ENCODE results near the gene RABGAP1L.
"Not testable (repeated sequence)": the region's sequence is repeated elsewhere in the genome, so short reads cannot be mapped to it uniquely, and the experiment has no call there.

Gene RABGAP1L

GRCh38 chr1:174637487-174637886, 478.2 kb downstream of the RABGAP1L start:
- no peak for TF ChIP-seq CTCF (IDR thresholded peaks at IDR 0.05; ENCODE audit: low read depth, low read length, missing control alignments)
- DNase-seq (ENCODE audit: extremely low read depth, low read depth) = no peak
- H3K4me3 ChIP-seq (replicated peaks; ENCODE audit: low read depth, low read length) = no peak overlapping the region

DNA sequence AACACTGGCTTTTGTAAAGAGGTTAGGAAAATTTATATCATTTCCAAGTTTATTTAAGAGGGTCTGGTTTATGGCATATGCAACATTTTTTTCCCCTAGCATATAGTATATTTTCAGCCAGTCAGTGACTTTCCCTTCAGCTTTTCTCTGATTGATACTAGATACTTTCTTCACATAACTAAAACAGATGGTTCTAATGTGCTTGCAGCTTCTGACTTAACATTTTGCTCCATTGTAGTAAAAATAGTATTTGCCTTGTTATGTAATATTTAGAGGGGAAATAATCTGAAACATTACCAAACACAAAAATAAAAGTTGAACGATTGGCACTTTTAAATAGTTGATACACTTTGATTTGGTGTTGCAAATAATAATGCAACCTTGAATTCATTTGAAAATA, 480.1 kb downstream of the RABGAP1L start:
- no peak overlapping the region for H3K4me3 ChIP-seq (replicated peaks; ENCODE audit: low read depth, low read length)
- DNase-seq (ENCODE audit: extremely low read depth, low read depth) = no peak
- TF ChIP-seq CTCF (IDR thresholded peaks at IDR 0.05; ENCODE audit: low read depth, low read length, missing control alignments) = no peak

- no peak overlapping the region for H3K4me3 ChIP-seq (replicated peaks; ENCODE audit: low read depth, low read length)
- no peak for DNase-seq (ENCODE audit: extremely low read depth, low read depth)
- TF ChIP-seq CTCF (IDR thresholded peaks at IDR 0.05; ENCODE audit: low read depth, low read length, missing control alignments) = no peak
These were observed 481.5 kb downstream of the RABGAP1L start for GRCh38 chr1:174640783-174641182.

DNA sequence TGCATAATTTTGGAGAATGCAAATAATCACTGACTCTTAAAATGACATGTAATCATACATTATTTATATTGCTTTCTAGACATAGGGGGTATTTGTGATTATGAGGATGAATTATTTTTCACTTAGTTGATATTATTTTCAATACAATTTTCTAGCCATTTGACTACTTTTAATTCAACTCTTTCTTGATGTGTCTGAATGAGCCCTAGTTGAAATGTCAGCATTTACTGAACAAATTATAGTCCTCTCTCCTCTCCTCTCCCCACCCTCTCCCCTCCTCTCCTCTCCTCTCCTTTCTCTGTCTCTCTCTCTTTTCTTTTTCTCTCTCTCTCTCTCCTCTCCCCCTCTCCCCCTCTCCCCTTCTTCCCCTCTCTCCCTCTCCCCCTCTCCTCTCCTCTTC, 483.1 kb downstream of the RABGAP1L start:
- no peak overlapping the region for H3K4me3 ChIP-seq (replicated peaks; ENCODE audit: low read depth, low read length)
- no peak for DNase-seq (ENCODE audit: extremely low read depth, low read depth)
- TF ChIP-seq CTCF (IDR thresholded peaks at IDR 0.05; ENCODE audit: low read depth, low read length, missing control alignments) = no peak

DNA sequence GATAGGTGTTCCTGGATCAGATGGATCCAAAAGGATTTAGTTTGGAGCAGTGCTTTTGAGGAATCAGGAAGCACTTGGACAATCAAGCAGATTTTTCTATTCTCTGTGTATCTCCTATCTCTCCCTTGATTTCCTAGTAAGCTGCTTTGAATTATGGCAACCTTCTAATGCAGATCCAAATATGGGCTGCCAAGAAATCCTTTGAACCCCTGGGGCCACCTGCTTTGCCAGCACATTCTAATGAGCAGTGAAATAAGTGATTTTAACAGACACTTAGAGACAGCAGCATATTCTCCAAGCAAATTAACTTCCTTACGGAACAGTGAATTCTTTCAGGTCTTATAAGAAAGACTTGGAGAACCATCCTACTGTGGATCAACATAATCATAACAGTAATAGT, 483.9 kb downstream of the RABGAP1L start:
- no peak overlapping the region for H3K4me3 ChIP-seq (replicated peaks; ENCODE audit: low read depth, low read length)
- no peak for DNase-seq (ENCODE audit: extremely low read depth, low read depth)
- no peak for TF ChIP-seq CTCF (IDR thresholded peaks at IDR 0.05; ENCODE audit: low read depth, low read length, missing control alignments)

GRCh38 chr1:174649572-174649971, 490.3 kb downstream of the RABGAP1L start:
- not testable (repeated sequence) for H3K4me3 ChIP-seq (replicated peaks; ENCODE audit: low read depth, low read length); DNase-seq (ENCODE audit: extremely low read depth, low read depth)

DNA sequence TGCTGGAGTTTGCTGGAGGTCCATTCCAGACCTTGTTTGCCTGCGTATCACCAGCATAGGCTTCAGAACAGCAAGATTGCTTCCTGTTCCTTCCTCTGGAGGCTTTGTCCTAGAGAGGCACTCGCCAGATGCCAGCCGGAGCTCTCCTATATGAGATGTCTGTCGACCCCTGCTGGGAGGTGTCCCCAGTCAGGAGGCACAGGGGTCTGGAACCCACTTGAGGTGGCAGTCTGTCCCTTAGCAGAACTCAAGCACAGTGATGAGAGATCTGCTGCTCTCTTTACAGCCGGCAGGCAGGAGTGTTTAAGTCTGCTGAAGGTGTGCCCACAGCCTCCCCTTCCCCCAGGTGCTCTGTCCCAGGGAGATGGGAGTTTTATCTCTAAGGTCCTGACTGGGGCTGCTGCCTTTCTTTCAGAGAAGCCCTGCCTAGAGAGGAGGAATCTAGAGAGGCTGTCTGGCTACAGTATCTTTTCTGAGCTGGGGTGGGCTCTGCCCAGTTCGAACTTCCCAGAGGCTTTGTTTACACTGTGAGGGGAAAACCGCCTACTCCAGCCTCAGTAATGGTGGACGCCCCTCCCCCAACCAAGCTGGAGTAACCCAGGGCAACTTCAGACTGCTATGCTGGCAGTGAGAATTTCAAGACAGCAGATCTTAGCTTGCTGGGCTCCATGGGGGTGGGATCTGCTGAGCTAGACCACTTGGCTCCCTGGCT, 493.4 kb downstream of the RABGAP1L start:
- no peak for TF ChIP-seq CTCF (IDR thresholded peaks at IDR 0.05; ENCODE audit: low read depth, low read length, missing control alignments)
- no peak for DNase-seq (ENCODE audit: extremely low read depth, low read depth)
- no peak overlapping the region for H3K4me3 ChIP-seq (replicated peaks; ENCODE audit: low read depth, low read length)

All from HFF-Myc (cell line).